Activated T-cell treated with anti-CD3 and anti-CD28 coated beads, Interleukin-2, amount 50 U/mL, for 48 hours (primary cell): ENCODE measurements around the gene TOPBP1.
"Not testable (repeated sequence)": the region's sequence is repeated elsewhere in the genome, so short reads cannot be mapped to it uniquely, and the experiment has no call there.

Source experiments
- DNase-seq, 2 experiments: peaks; one replicate each; pipeline ENCODE4 v3.0.0-alpha.2; 2020

TOPBP1 gene

DNA sequence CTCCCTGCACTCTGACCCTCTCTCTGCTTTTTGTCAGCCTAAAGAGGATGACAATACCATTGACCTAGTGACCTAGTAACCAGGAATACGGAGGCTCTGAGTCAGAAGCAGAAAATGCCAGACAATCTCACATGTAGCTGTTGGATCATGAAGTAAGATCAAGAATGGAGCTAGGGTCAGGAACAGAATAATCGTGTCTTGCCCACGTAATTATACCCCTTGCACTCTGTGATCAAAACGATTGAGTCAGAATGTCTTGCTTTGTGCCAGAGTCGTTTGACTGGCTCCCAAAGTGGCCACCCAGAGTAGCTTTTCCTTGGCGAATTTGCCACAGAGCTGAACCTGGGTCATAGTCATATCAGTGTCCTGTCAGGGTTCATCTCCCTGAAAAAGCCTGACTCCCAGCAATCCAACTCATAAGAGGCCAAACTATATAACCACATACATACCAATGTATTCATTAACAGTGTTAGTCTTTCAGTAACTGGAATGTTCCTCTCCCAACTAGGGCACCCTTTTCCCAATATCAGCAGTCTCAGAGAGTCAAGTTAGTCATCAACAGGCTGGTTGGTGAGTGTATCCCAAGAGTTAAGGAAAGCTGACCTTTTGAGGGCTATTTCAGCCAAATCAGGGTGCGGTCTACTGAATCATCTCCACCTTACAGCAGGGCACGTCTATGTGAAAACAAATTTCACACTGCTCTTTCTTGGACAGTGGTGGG is 93.3 kb downstream of the TOPBP1 start:
- DNase-seq = no peak

DNA sequence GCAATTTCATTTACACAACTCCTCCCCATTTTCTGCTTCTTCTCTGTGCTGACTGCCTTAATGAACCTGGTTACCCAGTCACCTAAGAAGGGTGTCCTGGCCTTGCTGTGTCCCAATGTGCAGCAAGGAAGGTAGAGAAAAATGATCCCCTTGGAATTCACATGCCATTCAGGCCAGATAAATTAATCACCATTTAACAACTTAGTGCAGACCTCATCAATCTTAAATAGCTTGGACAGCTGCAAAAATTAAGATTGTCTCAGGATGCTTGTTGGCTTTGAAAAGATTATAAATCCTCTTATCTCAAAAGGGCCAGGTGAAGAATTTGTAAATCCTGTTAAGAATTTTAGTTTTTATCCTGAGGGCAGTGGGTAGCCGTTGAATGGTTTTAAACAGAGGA is 97.9 kb downstream of the TOPBP1 start:
- DNase-seq = no peak

DNA sequence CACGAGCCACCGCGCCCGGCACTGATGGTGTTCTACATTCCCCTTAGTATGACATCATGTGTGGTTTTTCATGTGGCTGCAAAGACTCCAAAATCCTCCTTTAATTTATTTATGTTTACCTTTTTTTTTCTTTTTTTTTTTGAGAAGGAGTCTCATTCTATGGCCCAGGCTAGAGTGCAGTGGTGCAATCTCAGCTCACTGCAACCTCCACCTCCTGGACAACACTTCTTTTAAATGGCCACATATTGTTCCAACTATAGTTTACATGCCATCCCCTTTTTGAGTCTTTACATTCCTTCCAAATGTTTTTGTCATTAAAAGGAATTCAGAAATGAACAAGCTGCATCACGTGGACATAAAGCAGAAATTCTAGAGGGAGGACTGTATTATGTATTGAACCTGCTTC is 98.6 kb downstream of the TOPBP1 start:
- no peak for DNase-seq

DNA sequence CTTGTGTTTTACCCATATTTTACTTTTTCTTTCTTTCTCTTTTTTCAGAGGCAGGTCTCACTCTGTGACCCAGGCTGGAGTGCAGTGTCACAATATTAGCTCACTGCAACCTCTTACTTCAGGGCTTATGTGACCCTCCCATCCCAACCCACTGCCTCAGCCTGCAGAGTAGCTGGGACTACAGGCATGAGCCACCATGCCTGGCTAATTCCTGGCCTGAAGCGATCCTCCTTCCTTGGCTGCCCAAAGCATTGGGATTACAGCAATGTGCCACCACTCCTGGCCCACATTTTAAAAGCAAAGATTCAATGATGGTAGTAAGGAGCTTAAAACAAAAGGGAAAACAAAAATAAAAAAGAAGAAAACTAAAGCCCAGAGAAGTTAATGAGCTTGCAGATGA is 99.4 kb downstream of the TOPBP1 start:
- no peak for DNase-seq

DNA sequence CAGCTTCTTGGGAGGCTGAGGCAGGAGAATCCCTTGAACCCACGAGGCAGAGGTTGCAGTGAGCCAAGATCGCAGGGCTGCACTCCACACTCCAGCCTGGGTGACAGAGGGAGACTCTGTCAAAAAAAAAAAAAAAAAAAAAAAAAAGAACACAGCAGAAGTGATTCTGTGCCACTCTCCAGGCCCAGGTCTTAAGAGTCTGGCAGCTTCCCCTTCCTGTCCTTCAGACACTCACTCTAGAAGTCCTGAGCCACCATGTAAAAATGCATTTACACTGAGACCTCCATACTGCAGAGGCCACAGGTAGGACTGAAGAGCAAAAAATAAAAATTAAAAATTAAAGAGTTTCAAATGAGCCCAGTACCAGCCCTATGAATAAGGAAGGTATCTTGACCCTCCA is 100.1 kb downstream of the TOPBP1 start:
- DNase-seq = no peak

DNA sequence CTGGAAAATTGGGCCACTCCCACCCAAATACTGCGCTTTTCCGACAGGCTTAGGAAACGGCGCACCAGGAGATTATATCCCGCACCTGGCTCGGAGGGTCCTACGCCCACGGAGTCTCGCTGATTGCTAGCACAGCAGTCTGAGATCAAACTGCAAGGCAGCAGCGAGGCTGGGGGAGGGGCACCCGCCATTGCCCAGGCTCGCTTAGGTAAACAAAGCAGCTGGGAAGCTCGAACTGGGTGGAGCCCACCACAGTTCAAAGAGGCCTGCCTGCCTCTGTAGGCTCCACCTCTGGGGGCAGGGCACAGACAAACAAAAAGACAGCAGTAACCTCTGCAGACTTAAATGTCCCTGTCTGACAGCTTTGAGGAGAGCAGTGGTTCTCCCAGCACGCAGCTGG is 110.2 kb downstream of the TOPBP1 start:
- not testable (repeated sequence) for DNase-seq
